Transverse colon (tissue), 4 donors: Measurements from ENCODE around the gene KCNC4. TPM values are rescaled to one million over a fixed set of nuclear protein-coding genes. Genes with fewer than 3 reads are reported as not detected.

Experiments
- DNase-seq: peaks from one replicate; pipeline ENCODE4 v3.0.0-alpha.2; 2019
- H3K27ac ChIP-seq, 4 donors: fragments of 200-600 bp; sonication (generic); 2 replicates each; pipeline ENCODE4 v1.5.1; 2016 to 2018; ENCODE audit warnings: inconsistent platforms in 4 of 4
- H3K27me3 ChIP-seq: fragments of 200-600 bp; sonication (generic); 2 replicates; pipeline ENCODE4 v1.5.1; 2017; ENCODE audit warnings: inconsistent platforms
- H3K36me3 ChIP-seq, 4 donors: fragments of 200-600 bp; sonication (generic); 2 replicates each; pipeline ENCODE4 v1.5.1; 2017 to 2019; ENCODE audit warnings: inconsistent platforms in 4 of 4
- H3K4me1 ChIP-seq, 4 donors: fragments of 200-600 bp; sonication (generic); 2 replicates each; pipeline ENCODE4 v1.5.1; 2017 to 2020; ENCODE audit warnings: inconsistent platforms in 4 of 4
- H3K4me3 ChIP-seq, 4 donors: fragments of 200-600 bp; sonication (generic); 1 replicate in 1 of 4; 2 replicates in 3 of 4; pipeline versions ENCODE4 v1.5.1 to v1.6.1; 2017 to 2019; ENCODE audit warnings: inconsistent platforms in 4 of 4
- H3K9me3 ChIP-seq, 2 donors: fragments of 200-600 bp; sonication (generic); 2 replicates each; pipeline ENCODE4 v1.5.1; 2017 to 2019; ENCODE audit warnings: inconsistent platforms in 2 of 2
- CTCF ChIP-seq, 5 experiments: fragments of 200-600 bp in 3 of 5; fragments of 450-650 bp in 2 of 5; sonication (generic) in 3 of 5; IDR thresholded peaks; 1 replicate in 2 of 5; 2 replicates in 3 of 5; pipeline ENCODE4 v1.5.1; 2016 to 2017; ENCODE audit warnings: antibody characterized with exemption in 5 of 5, inconsistent platforms in 3 of 5, mild to moderate bottlenecking in 2 of 5, moderate library complexity in 1 of 5
- EP300 ChIP-seq: sonication (generic); formaldehyde crosslinking; IDR thresholded peaks from one replicate; pipeline ENCODE4 v1.6.1; 2017; ENCODE audit warnings: antibody characterized with exemption, low read depth
- POLR2A ChIP-seq: fragments of 450-650 bp; IDR thresholded peaks from one replicate; pipeline ENCODE4 v1.6.1; 2016; ENCODE audit warnings: antibody characterized with exemption, mild to moderate bottlenecking, moderate library complexity
- POLR2AphosphoS5 ChIP-seq, 3 donors: sonication (generic); formaldehyde crosslinking; IDR thresholded peaks; one replicate each; pipeline ENCODE4 v1.6.1; 2016; ENCODE audit warnings: antibody characterized with exemption in 3 of 3
- WGBS, 2 donors: methylation state at CpG; one replicate each; pipeline ENCODE4 v1.1.5; 2018; ENCODE audit warnings: low coverage in 1 of 2; 5-methylcytosine and 5-hydroxymethylcytosine counted together
- in situ Hi-C, 4 donors: fragments of 200-750 bp; cut with MboI; loops; one replicate each; pipeline versions ENCODE4 v1.15.0 to v1.15.1; 2017; ENCODE audit warnings: low sequenced_read_pairs in 3 of 4, low pct_ligation_motif_present in 1 of 4, low pct_unique_long_range_greater_than_20kb in 1 of 4
- intact Hi-C: fragments of 100-400 bp; cut with DNase I; formaldehyde crosslinking; loops from one replicate; pipeline ENCODE4 v1.15.1; 2023; ENCODE audit warnings: low total_unique reads
- total RNA-seq, 4 donors: library from RNA; depleted of rRNA; stranded (reverse); fragments of >200 nt; gene quantifications; one replicate each; pipeline ENCODE4 v1.1.0, GENCODE V29; 2016

The KCNC4 gene
- total RNA-seq, 4 donors from 2014 or later, result 1.8 to 25.8 (median 4.9) TPM

- in situ Hi-C loops, result no loop called here
Observed at GRCh38 chr1:110216844-110217444, 6.8 kb downstream of the KCNC4 start.

GRCh38 chr1:110218137-110218536 lies 8.0 kb downstream of the KCNC4 start:
- H3K9me3 ChIP-seq, result no peaks in the 10 kb centered on the region

More at GRCh38 chr1:110216844-110217444, 6.8 kb downstream of the KCNC4 start:
- Histone ChIP-seq H3K4me1 (peaks cover 0 to 9% (median 2%) of the 10 kb centered on the region in 4 donors), H3K9me3 (no peaks in the 10 kb centered on the region), H3K4me3 (no peak overlapping the region), H3K27ac (no peak overlapping the region), H3K36me3 (no peaks in the 10 kb centered on the region), H3K27me3 (peaks cover under 1% of the 10 kb centered on the region)
- DNase-seq, result no peak
- intact Hi-C loops, result no loop called here
- no peak for TF ChIP-seq POLR2AphosphoS5 (IDR thresholded peaks at IDR 0.05)
- TF ChIP-seq POLR2A, result no peak
- no peak for TF ChIP-seq EP300
- no peak for TF ChIP-seq CTCF (IDR thresholded peaks at IDR 0.05)
- 87 to 89% methylated on average over 5 to 6 of the region's 6 CpGs for WGBS, 2 donors

GRCh38 chr1:110218739-110219138 lies 8.6 kb downstream of the KCNC4 start:
- in situ Hi-C loops, result no loop called here

More at GRCh38 chr1:110218137-110218536, 8.0 kb downstream of the KCNC4 start:
- peaks cover 0 to 7% (median 0%) of the 10 kb centered on the region in 4 donors for H3K4me1 ChIP-seq
- no peak for TF ChIP-seq CTCF (IDR thresholded peaks at IDR 0.05)
- no peak for TF ChIP-seq POLR2A
- TF ChIP-seq EP300, result no peak
- no peak for TF ChIP-seq POLR2AphosphoS5 (IDR thresholded peaks at IDR 0.05)
- 88 to 95% methylated on average over 5 of the region's 5 CpGs for WGBS, 2 donors
- no peaks in the 10 kb centered on the region for H3K27me3 ChIP-seq
- intact Hi-C loops, result no loop called here
- H3K27ac ChIP-seq, result no peak overlapping the region
- H3K4me3 ChIP-seq, result no peak overlapping the region
- no peak for DNase-seq
- H3K36me3 ChIP-seq, result no peaks in the 10 kb centered on the region
- in situ Hi-C loops, result no loop called here

GRCh38 chr1:110220324-110220723 lies 10.2 kb downstream of the KCNC4 start:
- no peak for TF ChIP-seq POLR2A
- TF ChIP-seq CTCF (IDR thresholded peaks at IDR 0.05), result no peak
- no peak for TF ChIP-seq EP300
- TF ChIP-seq POLR2AphosphoS5 (IDR thresholded peaks at IDR 0.05), result no peak
- no peak for DNase-seq
- intact Hi-C loops (no loop called here), in situ Hi-C loops (no loop called here)
- Histone ChIP-seq H3K27me3 (no peaks in the 10 kb centered on the region), H3K4me3 (no peak overlapping the region), H3K4me1 (no peaks in the 10 kb centered on the region), H3K9me3 (no peaks in the 10 kb centered on the region), H3K36me3 (no peaks in the 10 kb centered on the region), H3K27ac (no peak overlapping the region)
- WGBS, 2 donors, result 50% methylated on average over 5 of the region's 5 CpGs; no CpG with 5 or more reads in 1 of the 2 donors

More at GRCh38 chr1:110218739-110219138, 8.6 kb downstream of the KCNC4 start:
- 78 to 83% methylated on average over 1 to 4 of the region's 4 CpGs for WGBS, 2 donors
- intact Hi-C loops, result no loop called here
- Histone ChIP-seq H3K36me3 (no peaks in the 10 kb centered on the region), H3K27me3 (no peaks in the 10 kb centered on the region), H3K27ac (no peak overlapping the region), H3K9me3 (no peaks in the 10 kb centered on the region), H3K4me1 (peaks cover 0 to 4% (median 0%) of the 10 kb centered on the region in 4 donors), H3K4me3 (no peak overlapping the region)
- DNase-seq, result no peak
- TF ChIP-seq POLR2AphosphoS5 (IDR thresholded peaks at IDR 0.05) (no peak), EP300 (no peak), POLR2A (no peak)
